Pons (tissue), 1 donor: ENCODE measurements around the gene PPIG.
"Not testable (repeated sequence)": the region's sequence is repeated elsewhere in the genome, so short reads cannot be mapped to it uniquely, and the experiment has no call there.

ENCODE experiments used
- DNase-seq: peaks from one replicate; pipeline ENCODE4 v3.0.0-alpha.2; 2016; ENCODE audit warnings: low spot score

The PPIG gene

DNA sequence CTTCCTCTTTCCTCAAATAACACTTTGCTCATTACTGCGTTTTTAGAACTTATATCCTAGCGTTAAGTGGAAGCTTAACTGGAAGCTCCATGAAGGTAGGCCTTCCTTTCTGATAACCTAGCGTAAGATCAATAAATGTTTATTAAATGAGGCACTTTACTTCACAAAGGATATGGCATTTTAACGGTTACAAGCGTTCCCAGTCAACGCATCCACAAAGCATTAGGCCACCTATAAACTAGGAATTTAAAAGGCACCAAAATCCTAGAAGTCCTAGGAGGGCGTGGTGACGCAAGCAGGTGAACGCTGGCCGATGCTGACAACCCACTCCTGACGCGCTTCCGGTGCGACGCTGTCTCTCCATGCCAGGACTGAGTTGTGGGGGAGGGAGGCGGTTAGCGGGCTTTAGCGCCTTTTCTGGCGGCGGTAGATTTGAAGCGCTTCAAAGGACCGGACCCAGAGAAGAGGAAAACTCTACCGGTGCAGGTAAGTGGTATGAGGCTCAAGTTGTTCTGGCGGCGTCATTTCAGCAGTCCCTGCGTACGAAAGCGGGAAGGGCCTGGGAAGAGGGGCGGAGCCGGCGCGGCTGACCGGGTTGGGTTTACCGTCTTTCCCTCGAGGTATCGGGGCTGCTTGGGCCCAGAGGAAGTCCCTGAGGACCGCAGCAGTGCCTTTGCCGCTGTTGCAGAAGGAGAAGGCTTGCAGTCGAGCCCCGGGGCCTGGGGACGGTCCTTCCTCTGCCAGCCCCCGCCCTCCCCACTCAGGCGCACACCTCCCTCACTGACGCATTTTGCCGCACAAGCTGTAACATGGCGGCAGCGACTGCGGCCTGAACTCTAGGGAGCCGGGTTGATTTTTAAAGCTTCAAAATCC is at the start of gene PPIG:
TSS of gene PPIG (plus strand) at position 347 of the 873 bp plus-strand sequence. CDS start 19,691 bp downstream, outside the sequence.
- DNase-seq = peak; percentile 93

GRCh38 chr2:169539460-169539859 is 44.7 kb upstream of the PPIG start:
- not testable (repeated sequence) for DNase-seq

GRCh38 chr2:169540146-169540545 is 44.0 kb upstream of the PPIG start:
- DNase-seq = no peak

- no peak for DNase-seq
Observed at GRCh38 chr2:169542433-169542832, 41.7 kb upstream of the PPIG start.

DNA sequence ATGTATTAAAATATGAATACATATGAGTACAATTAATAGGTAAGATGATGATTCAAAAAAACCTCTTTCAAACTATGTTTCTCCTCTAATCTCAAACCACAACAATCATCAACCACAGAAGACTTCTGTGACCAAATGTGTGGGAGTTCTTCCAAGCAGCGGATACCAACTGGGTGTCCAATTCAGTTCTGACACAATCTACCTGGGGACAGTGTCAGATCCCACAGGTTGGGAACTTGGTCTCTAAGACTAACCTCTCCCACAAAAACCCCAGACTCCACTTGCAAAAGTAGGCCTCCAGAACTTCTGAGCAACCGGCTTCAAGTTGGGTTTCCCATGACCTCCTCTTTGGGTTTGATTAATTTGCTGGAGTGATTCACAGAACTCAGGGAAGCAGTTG is 37.4 kb upstream of the PPIG start:
- no peak for DNase-seq

GRCh38 chr2:169561364-169561763 is 22.8 kb upstream of the PPIG start:
- no peak for DNase-seq

DNA sequence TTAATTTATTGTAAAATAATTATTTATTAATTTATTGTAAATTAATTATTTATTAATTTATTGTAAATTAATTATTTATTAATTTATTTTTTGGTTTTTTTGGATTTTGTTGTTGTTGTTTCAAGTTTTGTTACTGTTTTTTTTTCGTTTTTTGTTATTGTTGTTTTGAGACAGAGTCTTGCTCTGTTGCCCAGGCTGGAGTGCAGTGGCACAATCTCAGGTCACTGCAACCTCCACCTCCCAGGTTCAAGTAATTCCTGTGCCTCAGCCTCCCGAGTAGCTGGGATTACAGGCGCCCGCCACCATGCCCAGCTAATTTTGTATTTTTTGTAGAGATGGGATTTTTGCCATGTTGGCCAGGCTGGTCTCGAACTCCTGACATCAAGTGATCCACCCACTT is 22.1 kb upstream of the PPIG start:
- not testable (repeated sequence) for DNase-seq

DNA sequence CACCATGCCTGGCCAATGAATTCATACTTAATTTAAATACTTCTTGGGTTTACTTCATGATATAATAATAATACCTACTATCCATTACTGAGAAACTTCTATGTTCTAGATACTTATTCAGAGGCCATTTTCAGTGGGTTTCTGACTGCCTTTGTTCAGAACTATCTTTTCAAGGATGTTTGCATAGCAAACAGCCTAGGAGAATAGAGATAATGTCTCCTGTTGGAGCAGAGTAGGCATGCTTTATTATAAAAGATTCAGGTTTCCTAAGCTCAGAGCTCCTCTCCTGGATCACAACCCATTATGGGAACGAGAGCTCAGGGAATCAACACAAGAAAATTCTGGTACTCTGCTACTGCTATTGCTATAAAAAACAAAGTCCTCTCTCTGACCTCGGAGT is 21.6 kb upstream of the PPIG start:
- DNase-seq = no peak

- DNase-seq = no peak
Observed at GRCh38 chr2:169565686-169566085, 18.5 kb upstream of the PPIG start.

DNA sequence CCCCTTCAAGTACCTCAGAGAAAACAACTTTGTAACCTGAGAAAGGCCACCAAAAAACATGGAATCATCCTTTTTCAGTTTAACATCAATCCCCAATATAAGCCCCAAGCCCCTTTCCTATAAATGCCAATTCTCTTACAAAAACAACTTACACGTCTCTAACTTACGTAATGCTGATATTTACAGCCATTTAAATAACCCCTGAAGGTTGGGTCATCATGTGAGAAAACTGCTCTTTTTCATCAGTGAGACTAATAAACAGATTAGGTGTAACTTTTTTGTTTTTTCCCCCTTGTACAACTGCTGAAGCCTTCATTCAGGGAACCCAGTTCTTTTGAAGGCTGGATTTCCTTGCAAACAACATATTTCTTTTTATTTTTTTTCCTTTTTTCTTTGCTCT is 14.2 kb upstream of the PPIG start:
- DNase-seq = no peak

GRCh38 chr2:169570752-169571151 is 13.4 kb upstream of the PPIG start:
- DNase-seq = not testable (repeated sequence)

- no peak for DNase-seq
Observed at GRCh38 chr2:169571571-169571970, 12.6 kb upstream of the PPIG start.

DNA sequence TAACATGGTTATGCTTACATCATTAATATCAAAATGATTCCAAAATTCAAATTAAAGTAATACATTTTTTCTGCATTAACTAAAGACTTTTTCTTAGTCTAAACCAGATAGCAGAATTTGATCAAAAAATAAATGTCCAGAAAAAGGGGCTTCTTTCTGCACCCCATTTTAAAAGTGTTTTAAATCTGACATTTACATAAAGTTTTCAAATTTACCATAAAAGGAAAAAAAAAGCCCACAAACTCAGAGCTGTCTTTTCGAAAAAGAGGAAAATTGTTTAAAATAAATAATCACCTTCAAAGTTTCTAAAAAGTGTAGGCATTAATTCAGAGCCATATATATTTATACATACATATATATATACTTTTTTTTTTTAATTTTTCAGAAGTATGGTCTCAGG is 12.0 kb upstream of the PPIG start:
- DNase-seq = no peak

DNA sequence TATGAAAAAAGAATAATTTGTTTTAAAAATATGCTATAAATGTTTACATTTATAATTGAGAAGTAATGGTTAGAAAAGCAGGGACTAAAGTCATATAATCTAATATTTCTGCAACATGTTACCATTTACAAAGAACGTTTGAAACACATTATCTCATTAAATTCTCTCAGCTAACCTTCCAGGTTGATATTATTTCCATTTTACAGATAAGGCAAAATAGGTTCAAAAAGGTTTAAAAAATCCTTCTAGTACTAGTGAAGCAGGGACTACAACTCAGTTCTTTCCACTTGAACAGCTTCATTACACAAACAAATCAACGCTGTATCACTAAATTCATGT is 11.4 kb upstream of the PPIG start:
- no peak for DNase-seq

DNA sequence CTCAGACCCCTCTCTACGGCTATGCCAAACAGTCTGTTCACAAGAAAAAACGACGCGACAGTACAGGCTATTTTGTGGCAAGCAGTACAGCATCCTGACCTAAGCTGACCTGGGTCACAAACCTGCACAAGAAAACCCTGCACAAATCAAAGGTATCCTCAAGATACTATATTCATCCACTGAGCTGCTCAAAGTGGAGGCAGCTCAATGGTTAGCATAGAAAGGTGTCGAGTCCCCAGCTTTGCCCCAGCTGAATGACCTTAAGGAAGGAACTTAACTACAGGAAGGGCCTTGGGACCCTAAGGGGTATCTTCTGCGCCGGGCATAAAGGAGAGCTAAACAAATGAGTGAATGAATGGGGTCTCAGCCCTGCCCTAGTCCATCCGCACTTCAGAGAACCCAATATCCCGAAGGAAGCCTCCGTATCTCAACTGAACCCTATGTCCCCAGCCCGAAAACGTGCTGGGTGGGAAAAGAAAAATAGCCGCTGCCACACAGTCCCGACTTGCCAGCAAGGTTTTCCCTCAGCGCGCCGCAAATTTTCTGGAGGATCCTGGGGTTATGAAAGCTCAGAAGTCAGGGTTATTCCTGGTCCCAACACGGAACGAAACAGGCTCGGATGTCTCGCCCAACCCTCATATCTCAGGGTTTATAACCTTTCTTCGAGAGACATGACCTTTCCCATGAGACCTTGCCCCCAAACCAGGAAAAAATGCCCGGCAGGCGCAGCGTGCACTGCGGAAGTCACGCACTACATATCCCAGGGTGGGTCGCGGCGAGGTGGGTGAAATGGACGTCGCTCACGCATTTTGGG is 10.8 kb upstream of the PPIG start, which contains the start of gene FASTKD1:
TSS of gene FASTKD1 (minus strand) at position 706 of the 814 bp plus-strand sequence. CDS start 1,836 bp downstream, outside the sequence.
- peak; percentile 94 for DNase-seq

GRCh38 chr2:169573974-169574299 is 10.2 kb upstream of the PPIG start:
- DNase-seq = no peak

- not testable (repeated sequence) for DNase-seq
Observed at GRCh38 chr2:169574539-169574938, 9.6 kb upstream of the PPIG start.

DNA sequence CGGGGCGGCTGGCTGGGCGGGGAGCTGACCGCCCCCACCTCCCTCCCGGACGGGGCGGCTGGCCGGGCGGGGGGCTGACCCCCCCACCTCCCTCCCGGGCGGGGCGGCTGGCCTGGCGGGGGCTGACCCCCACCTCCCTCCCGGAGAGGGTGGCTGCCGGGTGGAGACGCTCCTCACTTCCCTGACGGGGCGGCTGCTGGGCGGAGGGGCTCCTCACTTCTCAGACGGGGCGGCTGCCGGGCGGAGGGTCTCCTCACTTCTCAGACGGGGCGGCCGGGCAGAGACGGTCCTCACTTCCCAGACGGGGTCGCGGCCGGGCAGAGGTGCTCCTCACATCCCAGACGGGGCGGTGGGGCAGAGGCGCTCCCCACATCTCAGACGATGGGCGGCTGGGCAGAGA is 8.9 kb upstream of the PPIG start:
- not testable (repeated sequence) for DNase-seq

DNA sequence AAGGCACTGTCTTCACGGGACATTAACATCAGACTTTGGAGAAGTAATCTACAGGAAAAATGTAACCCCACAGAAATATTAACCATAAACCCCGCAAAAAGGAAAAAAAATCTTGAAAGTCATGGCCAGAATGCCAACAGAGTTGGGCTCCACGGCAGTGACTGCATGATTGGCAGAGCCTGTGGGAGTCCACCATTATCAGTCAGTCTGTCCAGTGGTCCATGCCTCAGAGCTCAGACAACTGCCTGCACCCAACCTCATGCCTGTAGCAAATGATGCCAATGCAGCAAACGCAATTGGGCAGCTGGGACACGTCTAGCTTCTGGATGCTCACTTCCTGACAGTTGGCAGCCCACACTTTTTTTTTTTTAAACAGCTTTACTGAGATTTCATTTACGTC is 5.1 kb upstream of the PPIG start:
- no peak for DNase-seq

DNA sequence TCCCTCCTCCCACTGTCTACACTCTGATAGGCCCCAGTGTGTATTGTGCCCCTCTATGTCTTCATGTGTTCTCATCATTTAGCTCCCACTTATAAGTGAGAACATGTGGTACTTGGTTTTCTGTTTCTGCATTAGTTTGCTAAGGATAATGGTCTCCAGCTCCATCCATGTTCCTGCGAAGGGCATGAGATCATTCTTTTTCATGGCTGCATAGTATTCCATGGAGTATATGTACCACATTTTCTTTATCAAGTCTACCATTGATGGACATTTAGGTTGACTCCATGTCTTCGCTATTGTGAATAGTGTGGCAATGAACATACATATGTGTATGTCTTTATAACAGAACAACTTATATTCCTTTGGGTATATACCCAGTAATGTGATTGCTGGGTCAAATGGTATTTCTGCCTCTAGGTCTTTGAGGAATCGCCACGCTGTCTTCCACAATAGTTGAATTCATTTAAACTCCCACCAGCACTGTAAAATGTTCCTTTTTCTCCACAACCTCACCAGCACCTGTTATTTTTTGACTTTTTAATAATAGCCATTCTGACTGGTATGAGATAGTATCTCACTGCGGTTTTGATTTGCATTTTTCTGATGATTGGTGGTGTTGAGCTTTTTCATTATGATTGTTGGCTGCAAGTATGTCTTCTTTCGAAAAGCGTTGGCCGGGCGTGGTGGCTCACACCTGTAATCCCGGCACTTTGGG is 1.4 kb upstream of the PPIG start:
- DNase-seq = not testable (repeated sequence)

GRCh38 chr2:169583518-169583917 is 633 bp upstream of the PPIG start:
- no peak for DNase-seq

GRCh38 chr2:169585673-169586072 is 1.5 kb downstream of the PPIG start:
- DNase-seq = no peak

DNA sequence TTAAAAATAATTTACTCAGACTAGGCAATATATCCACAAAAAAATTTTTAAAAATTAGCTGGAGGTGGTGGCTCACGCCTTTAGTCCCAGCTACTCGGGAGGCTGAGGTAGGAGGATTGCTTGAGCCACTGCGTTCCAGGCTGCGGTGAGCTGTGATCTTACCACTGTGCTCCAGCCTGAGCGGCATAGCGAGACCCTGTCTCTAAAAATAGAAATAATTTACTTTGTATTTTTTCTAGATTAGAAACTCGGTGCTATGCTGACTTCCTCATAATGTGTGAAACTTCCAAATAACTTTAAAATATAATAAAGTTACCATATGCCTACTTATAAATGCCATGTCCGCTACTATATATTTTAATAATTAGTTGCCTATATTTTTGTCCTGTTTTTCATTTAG is 6.7 kb downstream of the PPIG start:
- DNase-seq = no peak
